ENCODE results near the gene KLHL12.
"Not testable (repeated sequence)": the region's sequence is repeated elsewhere in the genome, so short reads cannot be mapped to it uniquely, and the experiment has no call there.

DNA sequence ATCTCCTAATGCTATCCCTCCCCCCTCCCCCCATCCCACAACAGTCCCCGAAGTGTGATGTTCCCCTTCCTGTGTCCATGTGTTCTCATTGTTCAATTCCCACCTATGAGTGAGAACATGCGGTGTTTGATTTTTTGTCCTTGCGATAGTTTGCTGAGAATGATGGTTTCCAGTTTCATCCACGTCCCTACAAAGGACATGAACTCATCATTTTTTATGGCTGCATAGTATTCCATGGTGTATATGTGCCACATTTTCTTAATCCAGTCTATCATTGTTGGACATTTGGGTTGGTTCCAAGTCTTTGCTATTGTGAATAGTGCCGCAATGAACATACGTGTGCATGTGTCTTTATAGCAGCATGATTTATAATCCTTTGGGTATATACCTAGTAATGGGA, 9.4 kb upstream of the KLHL12 start:
- not testable (repeated sequence) for TF ChIP-seq CTCF, POLR2A (IDR thresholded peaks at IDR 0.05)

All from testis (tissue), 2 donors.